ENCODE data around the gene JPH2.

- TF ChIP-seq POLR2A (IDR thresholded peaks at IDR 0.05; ENCODE audit: extremely low read depth, insufficient read length) (no peak), CTCF (IDR thresholded peaks at IDR 0.05; ENCODE audit: low read depth, low read length) (no peak), MYC (IDR thresholded peaks at IDR 0.05; ENCODE audit: low read depth, low read length) (no peak), MAX (IDR thresholded peaks at IDR 0.05; ENCODE audit: low read depth, low read length) (no peak)
These were observed 35.2 kb downstream of the JPH2 start for GRCh38 chr20:44151621-44152416.
